Osteocyte (in vitro differentiated cells): Measurements from ENCODE around the gene MAPK7. TPM values are rescaled to one million over a fixed set of nuclear protein-coding genes. Genes with fewer than 3 reads are reported as not detected.

ENCODE experiments used
- DNase-seq: peaks from one replicate; pipeline ENCODE4 v3.0.0; 2021; ENCODE audit warnings: mixed read lengths; ENCODE audit not compliant: unreplicated experiment; ENCODE audit errors: extremely low spot score
- H3K27ac Mint-ChIP-seq: one replicate; pipeline ENCODE4 v1.8.0; 2021; ENCODE audit warnings: mild to moderate bottlenecking, mixed read lengths; ENCODE audit not compliant: unreplicated experiment
- H3K27me3 Mint-ChIP-seq: one replicate; pipeline ENCODE4 v1.8.0; 2021; ENCODE audit warnings: mixed read lengths; ENCODE audit not compliant: unreplicated experiment
- H3K36me3 Mint-ChIP-seq: one replicate; pipeline ENCODE4 v1.8.0; 2021; ENCODE audit warnings: mixed read lengths; ENCODE audit not compliant: unreplicated experiment
- H3K4me1 Mint-ChIP-seq: one replicate; pipeline ENCODE4 v1.8.0; 2021; ENCODE audit warnings: mixed read lengths; ENCODE audit not compliant: unreplicated experiment
- H3K4me3 Mint-ChIP-seq: one replicate; pipeline ENCODE4 v1.8.0; 2021; ENCODE audit warnings: mild to moderate bottlenecking, moderate library complexity, mixed read lengths; ENCODE audit not compliant: unreplicated experiment
- H3K9me3 Mint-ChIP-seq: one replicate; pipeline ENCODE4 v1.8.0; 2021; ENCODE audit warnings: mixed read lengths; ENCODE audit not compliant: unreplicated experiment
- CTCF ChIP-seq: fragments of 200-600 bp; sonication (generic); IDR thresholded peaks from 2 replicates; pipeline ENCODE4 v1.5.0; 2021; ENCODE audit warnings: antibody characterized with exemption, mild to moderate bottlenecking, moderate library complexity
- total RNA-seq: library from RNA; stranded (reverse); gene quantifications from 2 replicates; pipeline ENCODE4 v1.2.1, GENCODE V29; 2021

Gene MAPK7
- total RNA-seq, 1 donor from 2014 or later, result 37.1 TPM

- H3K4me3 Mint-ChIP-seq, result no peak overlapping the region
- no peaks in the 10 kb centered on the region for H3K36me3 Mint-ChIP-seq
- H3K9me3 Mint-ChIP-seq, result no peaks in the 10 kb centered on the region
- peaks cover 3% of the 10 kb centered on the region for H3K27me3 Mint-ChIP-seq
- TF ChIP-seq CTCF, result no peak
- no peak for DNase-seq
- no peak overlapping the region for H3K27ac Mint-ChIP-seq
- H3K4me1 Mint-ChIP-seq, result no peaks in the 10 kb centered on the region
These were observed 37.0 kb downstream of the MAPK7 start for GRCh38 chr17:19415311-19415710.

- Mint-ChIP-seq H3K4me3 (no peak overlapping the region), H3K4me1 (no peaks in the 10 kb centered on the region), H3K36me3 (no peaks in the 10 kb centered on the region), H3K27ac (no peak overlapping the region), H3K9me3 (no peaks in the 10 kb centered on the region), H3K27me3 (peaks cover 3% of the 10 kb centered on the region)
- no peak for DNase-seq
- no peak for TF ChIP-seq CTCF
These were observed 37.8 kb downstream of the MAPK7 start for GRCh38 chr17:19415806-19416775.

- Mint-ChIP-seq H3K4me1 (no peaks in the 10 kb centered on the region), H3K27ac (no peak overlapping the region), H3K9me3 (no peaks in the 10 kb centered on the region), H3K27me3 (peaks cover 5% of the 10 kb centered on the region), H3K4me3 (no peak overlapping the region), H3K36me3 (no peaks in the 10 kb centered on the region)
- no peak for TF ChIP-seq CTCF
- DNase-seq, result no peak
These were observed 39.3 kb downstream of the MAPK7 start for GRCh38 chr17:19417611-19418010.

GRCh38 chr17:19418251-19418992 lies 40.1 kb downstream of the MAPK7 start:
- no peak for DNase-seq
- Mint-ChIP-seq H3K4me3 (no peak overlapping the region), H3K27me3 (peaks cover 7% of the 10 kb centered on the region), H3K9me3 (no peaks in the 10 kb centered on the region), H3K4me1 (no peaks in the 10 kb centered on the region), H3K27ac (no peak overlapping the region), H3K36me3 (no peaks in the 10 kb centered on the region)
- no peak for TF ChIP-seq CTCF

GRCh38 chr17:19421219-19421618 lies 42.9 kb downstream of the MAPK7 start:
- H3K9me3 Mint-ChIP-seq, result no peaks in the 10 kb centered on the region
- no peak for TF ChIP-seq CTCF
- no peak overlapping the region for H3K4me3 Mint-ChIP-seq
- H3K4me1 Mint-ChIP-seq, result no peaks in the 10 kb centered on the region
- H3K36me3 Mint-ChIP-seq, result no peaks in the 10 kb centered on the region
- no peak overlapping the region for H3K27ac Mint-ChIP-seq
- DNase-seq, result no peak
- peaks cover 7% of the 10 kb centered on the region for H3K27me3 Mint-ChIP-seq
